Esophagus muscularis mucosa (tissue), 4 donors: ENCODE results near the gene C19orf44. TPM values are rescaled to one million over a fixed set of nuclear protein-coding genes. Genes with fewer than 3 reads are reported as not detected.

Experiments
- DNase-seq: peaks from one replicate; pipeline ENCODE4 v3.0.0-alpha.2; 2017; ENCODE audit errors: extremely low spot score
- H3K27ac ChIP-seq, 4 donors: fragments of 200-600 bp; sonication (generic); replicated peaks in 1 of 4; 1 replicate in 3 of 4; 2 replicates in 1 of 4; pipeline ENCODE4 v1.5.1; 2016 to 2019; ENCODE audit warnings: mild to moderate bottlenecking in 1 of 4
- H3K27me3 ChIP-seq, 4 donors: fragments of 200-600 bp; sonication (generic); one replicate each; pipeline versions ENCODE4 v1.5.1 to v1.6.0; 2016 to 2019
- H3K36me3 ChIP-seq, 4 donors: fragments of 200-600 bp; sonication (generic); one replicate each; pipeline ENCODE4 v1.5.1; 2016 to 2019
- H3K4me1 ChIP-seq, 4 donors: fragments of 200-600 bp; sonication (generic); one replicate each; pipeline ENCODE4 v1.5.1; 2016 to 2019
- H3K4me3 ChIP-seq, 4 donors: fragments of 200-600 bp; sonication (generic); 1 replicate in 2 of 4; 2 replicates in 2 of 4; pipeline ENCODE4 v1.5.1; 2016 to 2019; ENCODE audit warnings: mild to moderate bottlenecking in 4 of 4, moderate library complexity in 1 of 4
- H3K9me3 ChIP-seq, 4 donors: fragments of 200-600 bp; sonication (generic); 1 replicate in 3 of 4; 2 replicates in 1 of 4; pipeline ENCODE4 v1.5.1; 2016 to 2019
- EP300 ChIP-seq: sonication (generic); formaldehyde crosslinking; IDR thresholded peaks from one replicate; pipeline ENCODE4 v1.6.1; 2017; ENCODE audit warnings: antibody characterized with exemption
- POLR2A ChIP-seq: fragments of 450-650 bp; IDR thresholded peaks from one replicate; pipeline ENCODE4 v1.6.1; 2017; ENCODE audit warnings: antibody characterized with exemption, moderate library complexity, mild to moderate bottlenecking, low read depth
- POLR2AphosphoS5 ChIP-seq, 2 donors: sonication (generic); formaldehyde crosslinking; IDR thresholded peaks; one replicate each; pipeline ENCODE4 v1.6.1; 2017; ENCODE audit warnings: antibody characterized with exemption in 2 of 2
- WGBS: methylation state at CpG from one replicate; pipeline ENCODE4 v1.1.5; 2018; 5-methylcytosine and 5-hydroxymethylcytosine counted together
- intact Hi-C: fragments of 100-400 bp; cut with DNase I; formaldehyde crosslinking; loops from one replicate; pipeline ENCODE4 v1.15.1; 2023
- small RNA-seq, 3 donors: library from RNA; depleted of rRNA; stranded (forward); fragments of <200 nt; gene quantifications; one replicate each; pipeline ENCODE3, GENCODE V24; 2016
- total RNA-seq, 4 donors: library from RNA; depleted of rRNA; stranded (reverse); fragments of >200 nt; gene quantifications; one replicate each; pipeline versions ENCODE4 v1.1.0 to v1.2.1, GENCODE V29; 2016
- TF ChIP-seq, protein P1 (sequence below), 3 experiments: fragments of 200-600 bp in 2 of 3; fragments of 450-650 bp in 1 of 3; sonication (generic) in 2 of 3; IDR thresholded peaks; one replicate each; pipeline ENCODE4 v1.5.1; 2017 to 2019; ENCODE audit warnings: antibody characterized with exemption in 3 of 3, mild to moderate bottlenecking in 2 of 3, moderate library complexity in 1 of 3

C19orf44 gene
- total RNA-seq, 4 donors from 2014 or later = 7.0 to 10.4 (median 8.5) TPM

DNA sequence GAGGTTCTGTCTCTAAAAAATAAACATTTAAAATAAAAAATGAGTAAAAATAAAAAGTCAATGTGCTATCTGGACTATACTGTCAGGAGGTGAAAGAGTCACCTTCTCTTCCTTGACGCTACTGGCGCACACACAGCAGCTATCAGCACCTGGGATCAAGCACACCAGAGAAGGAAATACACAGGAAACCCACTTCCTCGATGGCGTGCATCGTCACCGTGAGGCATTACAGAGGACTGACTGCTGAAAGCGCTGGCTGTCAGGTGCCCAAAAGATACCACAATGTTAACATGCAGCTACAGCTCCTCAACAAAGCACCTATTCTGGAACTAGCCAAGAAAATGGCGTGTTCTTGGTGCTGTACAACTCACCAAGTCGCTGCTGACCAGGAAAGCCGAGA, 70.0 kb downstream of the C19orf44 start:
- DNase-seq = no peak
- Histone ChIP-seq H3K27ac (no peak overlapping the region), H3K27me3 (no peaks in the 10 kb centered on the region), H3K4me3 (no peak overlapping the region), H3K4me1 (peaks cover 5 to 24% (median 13%) of the 10 kb centered on the region in 4 donors), H3K9me3 (no peaks in the 10 kb centered on the region), H3K36me3 (peaks cover 54 to 89% (median 74%) of the 10 kb centered on the region in 4 donors)
- TF ChIP-seq POLR2AphosphoS5 (IDR thresholded peaks at IDR 0.05) = peak in 1 of 2 donors; percentile 60
- TF ChIP-seq, protein P1, sequence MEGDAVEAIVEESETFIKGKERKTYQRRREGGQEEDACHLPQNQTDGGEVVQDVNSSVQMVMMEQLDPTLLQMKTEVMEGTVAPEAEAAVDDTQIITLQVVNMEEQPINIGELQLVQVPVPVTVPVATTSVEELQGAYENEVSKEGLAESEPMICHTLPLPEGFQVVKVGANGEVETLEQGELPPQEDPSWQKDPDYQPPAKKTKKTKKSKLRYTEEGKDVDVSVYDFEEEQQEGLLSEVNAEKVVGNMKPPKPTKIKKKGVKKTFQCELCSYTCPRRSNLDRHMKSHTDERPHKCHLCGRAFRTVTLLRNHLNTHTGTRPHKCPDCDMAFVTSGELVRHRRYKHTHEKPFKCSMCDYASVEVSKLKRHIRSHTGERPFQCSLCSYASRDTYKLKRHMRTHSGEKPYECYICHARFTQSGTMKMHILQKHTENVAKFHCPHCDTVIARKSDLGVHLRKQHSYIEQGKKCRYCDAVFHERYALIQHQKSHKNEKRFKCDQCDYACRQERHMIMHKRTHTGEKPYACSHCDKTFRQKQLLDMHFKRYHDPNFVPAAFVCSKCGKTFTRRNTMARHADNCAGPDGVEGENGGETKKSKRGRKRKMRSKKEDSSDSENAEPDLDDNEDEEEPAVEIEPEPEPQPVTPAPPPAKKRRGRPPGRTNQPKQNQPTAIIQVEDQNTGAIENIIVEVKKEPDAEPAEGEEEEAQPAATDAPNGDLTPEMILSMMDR (IDR thresholded peaks at IDR 0.05) = no peak
- WGBS = 75% methylated on average over 8 of the region's 10 CpGs
- intact Hi-C loops = no loop called here

GRCh38 chr19:16566702-16567101, 70.5 kb downstream of the C19orf44 start:
- Histone ChIP-seq H3K27me3 (no peaks in the 10 kb centered on the region), H3K9me3 (no peaks in the 10 kb centered on the region), H3K36me3 (peaks cover 49 to 84% (median 71%) of the 10 kb centered on the region in 4 donors), H3K27ac (no peak overlapping the region), H3K4me3 (no peak overlapping the region), H3K4me1 (peaks cover 10 to 29% (median 18%) of the 10 kb centered on the region in 4 donors)
- 93% methylated on average over 5 of the region's 5 CpGs for WGBS
- intact Hi-C loops = no loop called here
- TF ChIP-seq POLR2AphosphoS5 (IDR thresholded peaks at IDR 0.05) = no peak
- no peak for TF ChIP-seq POLR2A
- TF ChIP-seq EP300 = no peak
- TF ChIP-seq, protein P1 (IDR thresholded peaks at IDR 0.05) = no peak
- no peak for DNase-seq

- Histone ChIP-seq H3K27me3 (no peaks in the 10 kb centered on the region), H3K27ac (no peak overlapping the region), H3K4me1 (peaks cover 25 to 51% (median 40%) of the 10 kb centered on the region in 4 donors), H3K4me3 (no peak overlapping the region), H3K9me3 (no peaks in the 10 kb centered on the region), H3K36me3 (peaks cover 26 to 56% (median 46%) of the 10 kb centered on the region in 4 donors)
- TF ChIP-seq POLR2A (no peak), POLR2AphosphoS5 (IDR thresholded peaks at IDR 0.05) (no peak), EP300 (no peak)
- TF ChIP-seq, protein P1 (IDR thresholded peaks at IDR 0.05) = no peak
- 87% methylated on average over 17 of the region's 17 CpGs for WGBS
- no peak for DNase-seq
- intact Hi-C loops = loop anchor here (5.0 kb wide), 1 partner anchor 58 kb away; the partner anchor contains the start of gene MED26
Measured at GRCh38 chr19:16569609-16570320, 73.6 kb downstream of the C19orf44 start.

Small RNA genes within 50 kb of the gene (small RNA-seq; reads per million reads assigned to genes)
- 0 to 0.08 (median 0) reads per million in 3 donors for gene RN7SL146P

Other genes with a start within 250 kb of the C19orf44 start
- gene KLF2, start 171.6 kb upstream of the C19orf44 start, total RNA-seq = 10 to 100 TPM; 64.9 to 74.1 (median 68.5) TPM
- 10 to 100 TPM; 14.2 to 30.8 (median 18.0) TPM for gene EPS15L1, start 24.4 kb upstream of the C19orf44 start, total RNA-seq
- not detected for gene CALR3, start 227 bp upstream of the C19orf44 start, total RNA-seq
- gene CHERP, start 46.0 kb downstream of the C19orf44 start, total RNA-seq = 10 to 100 TPM in 3 of 4 donors, 1 to 10 TPM in 1; 9.1 to 18.0 (median 12.9) TPM
- gene SLC35E1, start 76.0 kb downstream of the C19orf44 start, total RNA-seq = 10 to 100 TPM; 22.8 to 39.7 (median 34.0) TPM
- gene MED26, start 131.8 kb downstream of the C19orf44 start, total RNA-seq = 10 to 100 TPM in 2 of 4 donors, 1 to 10 TPM in 2; 4.2 to 11.7 (median 8.8) TPM
- 10 to 100 TPM; 58.5 to 85.0 (median 69.8) TPM for gene SMIM7, start 163.8 kb downstream of the C19orf44 start, total RNA-seq
- 10 to 100 TPM in 1 of 4 donors, 1 to 10 TPM in 3; 6.3 to 10.4 (median 7.7) TPM for gene TMEM38A, start 164.7 kb downstream of the C19orf44 start, total RNA-seq
- under 1 TPM; under 0.01 to 0.17 (median 0.06) TPM for gene NWD1, start 223.5 kb downstream of the C19orf44 start, total RNA-seq